ENCODE results near the gene STARD13. TPM values are rescaled to one million over a fixed set of nuclear protein-coding genes. Genes with fewer than 3 reads are reported as not detected.

STARD13 gene
- total RNA-seq (2014; rRNA removed; shearing (Covaris generic); ENCODE audit: low replicate concordance), result 1.2 TPM in 2 replicates

- Histone ChIP-seq H3K9me3 (ENCODE audit: low read length) (no peaks in the 10 kb centered on the region), H3K36me3 (ENCODE audit: insufficient read depth, low read length) (no peaks in the 10 kb centered on the region), H3K4me3 (ENCODE audit: low read length) (no peak within 1 kb of the TSS), H3K79me2 (ENCODE audit: low read length) (no peaks in the 10 kb centered on the region), H3K4me1 (ENCODE audit: low read length) (peaks cover 6% of the 10 kb centered on the region; the same call in 1 of the 2 replicates), H4K20me1 (ENCODE audit: insufficient read depth, low read depth, low read length) (no peaks in the 10 kb centered on the region), H3K9ac (ENCODE audit: low read length) (no peak within 1 kb of the TSS), H3K9me2 (replicated peaks; ENCODE audit: insufficient read depth, low read length) (no peaks in the 10 kb centered on the region), H3K4me2 (ENCODE audit: low read depth, low read length, poor library complexity, severe bottlenecking) (no peak within 1 kb of the TSS), H2AFZ (ENCODE audit: low read length) (no peak within 1 kb of the TSS), H3K27me3 (ENCODE audit: low read length) (no peaks in the 10 kb centered on the region), H3K27ac (ENCODE audit: low read length) (no peak within 1 kb of the TSS)
- no peak for DNase-seq
Observed at GRCh38 chr13:33285420-33286124, at the start of gene STARD13. STARD13 (minus strand) TSS chr13:33285755; CDS start chr13:33285638, 117 bp downstream.

GRCh38 chr13:33334831-33335230, 49.3 kb upstream of the STARD13 start:
- Histone ChIP-seq H3K4me2 (ENCODE audit: low read depth, low read length, poor library complexity, severe bottlenecking) (no peak overlapping the region), H3K9ac (ENCODE audit: low read length) (no peak overlapping the region), H3K4me3 (ENCODE audit: low read length) (no peak overlapping the region)

GRCh38 chr13:33331962-33332361, 46.4 kb upstream of the STARD13 start:
- H3K9ac ChIP-seq (ENCODE audit: low read length), result no peak overlapping the region
- no peaks in the 10 kb centered on the region for H3K36me3 ChIP-seq (ENCODE audit: insufficient read depth, low read length)
- no peaks in the 10 kb centered on the region for H3K27me3 ChIP-seq (ENCODE audit: low read length)
- no peak overlapping the region for H3K4me2 ChIP-seq (ENCODE audit: low read depth, low read length, poor library complexity, severe bottlenecking)
- no peaks in the 10 kb centered on the region for H3K4me1 ChIP-seq (ENCODE audit: low read length)
- no peak overlapping the region for H3K27ac ChIP-seq (ENCODE audit: low read length)
- no peak for DNase-seq
- no peak overlapping the region for H2AFZ ChIP-seq (ENCODE audit: low read length)
- H3K79me2 ChIP-seq (ENCODE audit: low read length), result no peaks in the 10 kb centered on the region
- H3K9me3 ChIP-seq (ENCODE audit: low read length), result no peaks in the 10 kb centered on the region
- no peaks in the 10 kb centered on the region for H3K9me2 ChIP-seq (replicated peaks; ENCODE audit: insufficient read depth, low read length)
- H3K4me3 ChIP-seq (ENCODE audit: low read length), result no peak overlapping the region
- H4K20me1 ChIP-seq (ENCODE audit: insufficient read depth, low read depth, low read length), result no peaks in the 10 kb centered on the region

More at GRCh38 chr13:33334831-33335230, 49.3 kb upstream of the STARD13 start:
- no peaks in the 10 kb centered on the region for H3K27me3 ChIP-seq (ENCODE audit: low read length)
- no peaks in the 10 kb centered on the region for H3K4me1 ChIP-seq (ENCODE audit: low read length)
- H3K79me2 ChIP-seq (ENCODE audit: low read length), result no peaks in the 10 kb centered on the region
- no peak overlapping the region for H2AFZ ChIP-seq (ENCODE audit: low read length)
- H3K27ac ChIP-seq (ENCODE audit: low read length), result no peak overlapping the region
- no peaks in the 10 kb centered on the region for H3K36me3 ChIP-seq (ENCODE audit: insufficient read depth, low read length)
- no peaks in the 10 kb centered on the region for H4K20me1 ChIP-seq (ENCODE audit: insufficient read depth, low read depth, low read length)
- no peak for DNase-seq
- H3K9me2 ChIP-seq (replicated peaks; ENCODE audit: insufficient read depth, low read length), result no peaks in the 10 kb centered on the region
- H3K9me3 ChIP-seq (ENCODE audit: low read length), result no peaks in the 10 kb centered on the region

- H3K9me2 ChIP-seq (replicated peaks; ENCODE audit: insufficient read depth, low read length), result no peaks in the 10 kb centered on the region
- no peaks in the 10 kb centered on the region for H3K27me3 ChIP-seq (ENCODE audit: low read length)
- no peak overlapping the region for H3K9ac ChIP-seq (ENCODE audit: low read length)
- H3K79me2 ChIP-seq (ENCODE audit: low read length), result no peaks in the 10 kb centered on the region
- DNase-seq, result no peak
- no peak overlapping the region for H3K4me2 ChIP-seq (ENCODE audit: low read depth, low read length, poor library complexity, severe bottlenecking)
- H3K36me3 ChIP-seq (ENCODE audit: insufficient read depth, low read length), result no peaks in the 10 kb centered on the region
- H3K4me3 ChIP-seq (ENCODE audit: low read length), result no peak overlapping the region
- no peaks in the 10 kb centered on the region for H3K9me3 ChIP-seq (ENCODE audit: low read length)
- H3K4me1 ChIP-seq (ENCODE audit: low read length), result no peaks in the 10 kb centered on the region
- H3K27ac ChIP-seq (ENCODE audit: low read length), result no peak overlapping the region
- H4K20me1 ChIP-seq (ENCODE audit: insufficient read depth, low read depth, low read length), result no peaks in the 10 kb centered on the region
- no peak overlapping the region for H2AFZ ChIP-seq (ENCODE audit: low read length)
Observed at GRCh38 chr13:33330483-33330882, 44.9 kb upstream of the STARD13 start.

- Histone ChIP-seq H3K4me2 (ENCODE audit: low read depth, low read length, poor library complexity, severe bottlenecking) (no peak overlapping the region), H3K9me3 (ENCODE audit: low read length) (no peaks in the 10 kb centered on the region), H3K79me2 (ENCODE audit: low read length) (no peaks in the 10 kb centered on the region), H3K4me1 (ENCODE audit: low read length) (no peaks in the 10 kb centered on the region), H2AFZ (ENCODE audit: low read length) (no peak overlapping the region), H4K20me1 (ENCODE audit: insufficient read depth, low read depth, low read length) (no peaks in the 10 kb centered on the region), H3K9me2 (replicated peaks; ENCODE audit: insufficient read depth, low read length) (no peaks in the 10 kb centered on the region), H3K27ac (ENCODE audit: low read length) (no peak overlapping the region), H3K9ac (ENCODE audit: low read length) (no peak overlapping the region), H3K36me3 (ENCODE audit: insufficient read depth, low read length) (no peaks in the 10 kb centered on the region), H3K4me3 (ENCODE audit: low read length) (no peak overlapping the region), H3K27me3 (ENCODE audit: low read length) (no peaks in the 10 kb centered on the region)
- no peak for DNase-seq
Observed at GRCh38 chr13:33328701-33329100, 43.1 kb upstream of the STARD13 start.

GRCh38 chr13:33326723-33327122, 41.2 kb upstream of the STARD13 start:
- H3K9ac ChIP-seq (ENCODE audit: low read length), result no peak overlapping the region
- no peak overlapping the region for H3K27ac ChIP-seq (ENCODE audit: low read length)
- no peak overlapping the region for H3K4me3 ChIP-seq (ENCODE audit: low read length)
- no peaks in the 10 kb centered on the region for H3K36me3 ChIP-seq (ENCODE audit: insufficient read depth, low read length)
- H4K20me1 ChIP-seq (ENCODE audit: insufficient read depth, low read depth, low read length), result no peaks in the 10 kb centered on the region
- H3K79me2 ChIP-seq (ENCODE audit: low read length), result no peaks in the 10 kb centered on the region
- no peak for DNase-seq
- H3K27me3 ChIP-seq (ENCODE audit: low read length), result no peaks in the 10 kb centered on the region
- no peaks in the 10 kb centered on the region for H3K9me3 ChIP-seq (ENCODE audit: low read length)
- H3K9me2 ChIP-seq (replicated peaks; ENCODE audit: insufficient read depth, low read length), result no peaks in the 10 kb centered on the region
- no peak overlapping the region for H3K4me2 ChIP-seq (ENCODE audit: low read depth, low read length, poor library complexity, severe bottlenecking)
- no peak overlapping the region for H2AFZ ChIP-seq (ENCODE audit: low read length)
- no peaks in the 10 kb centered on the region for H3K4me1 ChIP-seq (ENCODE audit: low read length)

- no peaks in the 10 kb centered on the region for H4K20me1 ChIP-seq (ENCODE audit: insufficient read depth, low read depth, low read length)
- no peak overlapping the region for H2AFZ ChIP-seq (ENCODE audit: low read length)
- no peak overlapping the region for H3K4me2 ChIP-seq (ENCODE audit: low read depth, low read length, poor library complexity, severe bottlenecking)
Observed at GRCh38 chr13:33326246-33326645, 40.7 kb upstream of the STARD13 start.

GRCh38 chr13:33323801-33324510, 38.4 kb upstream of the STARD13 start:
- H3K36me3 ChIP-seq (ENCODE audit: insufficient read depth, low read length), result no peaks in the 10 kb centered on the region
- no peak for DNase-seq
- no peak overlapping the region for H3K4me2 ChIP-seq (ENCODE audit: low read depth, low read length, poor library complexity, severe bottlenecking)
- H3K79me2 ChIP-seq (ENCODE audit: low read length), result no peaks in the 10 kb centered on the region
- no peaks in the 10 kb centered on the region for H3K9me2 ChIP-seq (replicated peaks; ENCODE audit: insufficient read depth, low read length)
- no peak overlapping the region for H2AFZ ChIP-seq (ENCODE audit: low read length)
- no peaks in the 10 kb centered on the region for H4K20me1 ChIP-seq (ENCODE audit: insufficient read depth, low read depth, low read length)
- H3K9ac ChIP-seq (ENCODE audit: low read length), result no peak overlapping the region
- H3K9me3 ChIP-seq (ENCODE audit: low read length), result no peaks in the 10 kb centered on the region
- no peak overlapping the region for H3K4me3 ChIP-seq (ENCODE audit: low read length)
- no peaks in the 10 kb centered on the region for H3K27me3 ChIP-seq (ENCODE audit: low read length)
- H3K27ac ChIP-seq (ENCODE audit: low read length), result no peak overlapping the region
- H3K4me1 ChIP-seq (ENCODE audit: low read length), result no peaks in the 10 kb centered on the region

More at GRCh38 chr13:33326246-33326645, 40.7 kb upstream of the STARD13 start:
- Histone ChIP-seq H3K9me3 (ENCODE audit: low read length) (no peaks in the 10 kb centered on the region), H3K27ac (ENCODE audit: low read length) (no peak overlapping the region), H3K9ac (ENCODE audit: low read length) (no peak overlapping the region), H3K4me1 (ENCODE audit: low read length) (no peaks in the 10 kb centered on the region), H3K4me3 (ENCODE audit: low read length) (no peak overlapping the region), H3K79me2 (ENCODE audit: low read length) (no peaks in the 10 kb centered on the region), H3K36me3 (ENCODE audit: insufficient read depth, low read length) (no peaks in the 10 kb centered on the region), H3K9me2 (replicated peaks; ENCODE audit: insufficient read depth, low read length) (no peaks in the 10 kb centered on the region), H3K27me3 (ENCODE audit: low read length) (no peaks in the 10 kb centered on the region)
- no peak for DNase-seq
